Measurements from ENCODE around the gene IL17B. TPM values are rescaled to one million over a fixed set of nuclear protein-coding genes. Genes with fewer than 3 reads are reported as not detected.

The IL17B gene
- total and polyA plus RNA-seq, 2 of the 8 experiments (the other 6 are each of a cell fraction or from before 2014, with no cell fraction given): 0.18 TPM; not detected in 1

DNA sequence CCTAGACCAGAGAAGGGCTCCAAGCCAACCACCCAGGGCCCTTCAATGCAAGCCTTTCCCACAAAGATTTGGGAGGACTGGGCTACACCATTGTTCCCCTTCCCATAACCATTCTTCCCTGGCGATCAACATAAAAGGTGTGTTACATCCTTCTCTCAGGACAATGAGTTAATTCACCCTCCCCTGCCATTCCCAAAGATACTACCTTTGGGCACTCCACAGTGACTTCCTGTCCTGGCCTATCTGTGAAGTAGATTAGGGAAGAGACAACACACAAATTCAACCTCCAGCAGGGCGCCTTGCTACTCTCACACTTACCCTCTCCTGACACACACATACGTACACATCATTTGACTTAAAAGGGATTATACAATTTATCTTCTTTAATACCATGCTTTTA lies 23.2 kb upstream of the IL17B start:
- Histone ChIP-seq H3K27ac (ENCODE audit: low read depth, low read length) (no peak overlapping the region), H2BK15ac (ENCODE audit: low read length) (no peak overlapping the region), H2BK5ac (ENCODE audit: low read depth, low read length) (no peak overlapping the region), H3K4me3 (ENCODE audit: extremely low read depth in 1 of 4, insufficient read depth in 2 of 4, low read depth in 3 of 4, low read length in 4 of 4) (no peak overlapping the region), H3K14ac (ENCODE audit: insufficient read length) (no peak overlapping the region), H4K20me1 (replicated peaks in 1 of 2; ENCODE audit: control insufficient read depth in 1 of 2, insufficient read depth in 2 of 2, low read length in 2 of 2) (no peaks in the 10 kb centered on the region), H3K9me3 (ENCODE audit: insufficient read depth in 2 of 2, low read depth in 1 of 2, low read length in 1 of 2) (no peaks in the 10 kb centered on the region), H3K4ac (replicated peaks; ENCODE audit: insufficient read length, low read depth, low read length) (no peak overlapping the region), H3K18ac (ENCODE audit: extremely low read depth, low read length) (no peak overlapping the region), H3K4me1 (replicated peaks in 1 of 4; ENCODE audit: control insufficient read depth in 3 of 4, insufficient read depth in 4 of 4, low read length in 3 of 4) (peaks cover 0 to 7% (median 3%) of the 10 kb centered on the region in 4 experiments; a peak in 3 of 7 replicates), H2BK20ac (ENCODE audit: low read length) (no peak overlapping the region), H4K5ac (ENCODE audit: insufficient read length, low read depth, low read length) (no peak overlapping the region), H3K27me3 (replicated peaks in 1 of 4; ENCODE audit: control insufficient read depth in 3 of 4, extremely low read depth in 1 of 4, insufficient read depth in 3 of 4, low read length in 3 of 4) (no peaks in the 10 kb centered on the region; a peak in 1 of 7 replicates), H2BK12ac (ENCODE audit: low read depth, low read length) (no peak overlapping the region), H4K91ac (replicated peaks; ENCODE audit: insufficient read length, low read length) (no peak overlapping the region), H3K56ac (replicated peaks; ENCODE audit: insufficient read length, low read depth, low read length) (no peak overlapping the region), H3K36me3 (ENCODE audit: control insufficient read depth in 2 of 4, insufficient read depth in 4 of 4, low read length in 3 of 4) (no peaks in the 10 kb centered on the region), H3K4me2 (ENCODE audit: insufficient read depth in 1 of 2, low read depth in 2 of 2, low read length in 2 of 2) (no peak overlapping the region), H3K23me2 (ENCODE audit: low read depth, low read length) (no peaks in the 10 kb centered on the region; the same call in 1 of the 2 replicates), H4K8ac (ENCODE audit: extremely low read depth, insufficient read depth, low read length) (no peak overlapping the region), H3K79me1 (ENCODE audit: low read depth, low read length) (no peaks in the 10 kb centered on the region), H2BK120ac (replicated peaks; ENCODE audit: low read depth, low read length) (no peak overlapping the region), H3K23ac (ENCODE audit: insufficient read length) (no peak overlapping the region), H2AFZ (ENCODE audit: low read length) (no peak overlapping the region), H3K9ac (replicated peaks in 1 of 4; ENCODE audit: extremely low read depth in 1 of 4, low read depth in 3 of 4, low read length in 3 of 4) (no peak overlapping the region), H3K79me2 (ENCODE audit: control insufficient read depth in 1 of 2, insufficient read depth in 2 of 2, low read length in 2 of 2) (no peaks in the 10 kb centered on the region), H2AK5ac (ENCODE audit: low read depth, low read length) (no peak overlapping the region)
- WGBS, 2 experiments (ENCODE audit: extremely low coverage in 1 of 2, insufficient coverage in 1 of 2, insufficient read length in 1 of 2, insufficient replicate concordance in 2 of 2, low coverage in 1 of 2, low lambda C conversion rate in 2 of 2, missing lambda C conversion rate in 1 of 2): 88% methylated on average over 3 of the region's 3 CpGs; no CpG with 5 or more reads in 1 of the 2 experiments
- ChIA-PET CTCF (ENCODE audit: partially characterized antibody) (interaction anchor here (0.7 to 3.6 kb wide), 5 partner anchors 20 to 230 kb away, joined by 3 to 33 read pairs (median 16); no protein-coding TSS in a partner anchor), POLR2A (ENCODE audit: partially characterized antibody) (no interaction called here)
- FAIRE-seq (no peak), DNase-seq (ENCODE audit: low read depth in 1 of 2, low spot score in 2 of 2) (no peak)
- no peak for TF ChIP-seq ATF3 (IDR thresholded peaks at IDR 0.05; ENCODE audit: insufficient read depth, low read depth, low read length)
- TF ChIP-seq RNF2 (IDR thresholded peaks at IDR 0.05; ENCODE audit: borderline replicate concordance, low read depth, low read length, missing control alignments, poor library complexity, severe bottlenecking): no peak

All from H1 (cell line).